Mesendoderm (in vitro differentiated cells): Measurements from ENCODE around the gene SIPA1L2.

Experiments used
- DNase-seq: peaks from one replicate; pipeline ENCODE4 v3.0.0; 2013
- H2AK5ac ChIP-seq: 2 replicates; pipeline ENCODE4 v1.6.1; 2013; ENCODE audit warnings: low read length, inconsistent platforms
- H2BK120ac ChIP-seq: 2 replicates; pipeline ENCODE4 v1.6.1; 2013; ENCODE audit warnings: low read depth, mild to moderate bottlenecking, low read length, moderate library complexity, mixed read lengths
- H2BK15ac ChIP-seq: replicated peaks from 2 replicates; pipeline ENCODE4 v1.6.1; 2013; ENCODE audit warnings: low read depth, mild to moderate bottlenecking, moderate library complexity
- H2BK5ac ChIP-seq: 2 replicates; pipeline ENCODE4 v1.6.1; 2013; ENCODE audit warnings: low read length, inconsistent platforms
- H3K18ac ChIP-seq: 2 replicates; pipeline ENCODE4 v1.6.1; 2013; ENCODE audit warnings: mild to moderate bottlenecking, low read length, mixed read lengths
- H3K23ac ChIP-seq: one replicate; pipeline ENCODE4 v1.6.1; 2013; ENCODE audit warnings: low read length
- H3K27ac ChIP-seq: 2 replicates; pipeline ENCODE4 v1.5.1; 2013; ENCODE audit warnings: low read depth, mild to moderate bottlenecking, inconsistent platforms, low read length, moderate library complexity
- H3K27me3 ChIP-seq: 2 replicates; pipeline ENCODE4 v1.6.1; 2013; ENCODE audit warnings: low read length, control low read depth, mild to moderate bottlenecking, inconsistent platforms; ENCODE audit not compliant: insufficient read depth, poor library complexity
- H3K36me3 ChIP-seq: 2 replicates; pipeline ENCODE4 v1.6.1; 2013; ENCODE audit warnings: low read length, inconsistent platforms; ENCODE audit not compliant: control insufficient read depth, insufficient read depth
- H3K4ac ChIP-seq: one replicate; pipeline ENCODE4 v1.6.1; 2013; ENCODE audit warnings: low read depth, mild to moderate bottlenecking, low read length, moderate library complexity
- H3K4me1 ChIP-seq: 2 replicates; pipeline ENCODE4 v1.6.1; 2013; ENCODE audit warnings: low read depth, low read length, inconsistent platforms; ENCODE audit not compliant: control insufficient read depth
- H3K4me2 ChIP-seq: 2 replicates; pipeline ENCODE4 v1.6.1; 2013; ENCODE audit warnings: low read length
- H3K4me3 ChIP-seq: 2 replicates; pipeline ENCODE4 v1.5.1; 2013; ENCODE audit warnings: mild to moderate bottlenecking, low read length
- H3K56ac ChIP-seq: one replicate; pipeline ENCODE4 v1.6.1; 2013; ENCODE audit warnings: low read length
- H3K79me1 ChIP-seq: 2 replicates; pipeline ENCODE4 v1.6.1; 2013; ENCODE audit warnings: low read length, inconsistent platforms
- H3K79me2 ChIP-seq: 2 replicates; pipeline ENCODE4 v1.6.1; 2013; ENCODE audit warnings: mild to moderate bottlenecking, low read length; ENCODE audit not compliant: control insufficient read depth, insufficient read depth
- H3K9ac ChIP-seq: 2 replicates; pipeline ENCODE4 v1.6.1; 2013; ENCODE audit warnings: low read length, inconsistent platforms
- H4K5ac ChIP-seq: one replicate; pipeline ENCODE4 v1.6.1; 2013; ENCODE audit warnings: low read length
- H4K8ac ChIP-seq: one replicate; pipeline ENCODE4 v1.6.1; 2013; ENCODE audit warnings: low read depth, mild to moderate bottlenecking, control low read depth, low read length, moderate library complexity
- WGBS: extraction: QIAGEN DNeasy Blood & Tissue Kit; methylation state at CpG from one replicate; pipeline ENCODE4 v1.1.7; 2013; ENCODE audit warnings: low lambda C conversion rate, missing lambda C conversion rate; ENCODE audit not compliant: insufficient coverage; ENCODE audit errors: extremely low coverage; 5-methylcytosine and 5-hydroxymethylcytosine counted together

SIPA1L2 gene

GRCh38 chr1:232662910-232663309, 33.0 kb upstream of the SIPA1L2 start:
- Histone ChIP-seq H3K23ac (no peak overlapping the region), H2AK5ac (no peak overlapping the region), H4K8ac (no peak overlapping the region), H3K27ac (no peak overlapping the region), H3K4me1 (no peaks in the 10 kb centered on the region), H2BK120ac (no peak overlapping the region), H3K56ac (no peak overlapping the region), H3K79me2 (no peaks in the 10 kb centered on the region), H2BK15ac (no peak overlapping the region), H2BK5ac (no peak overlapping the region), H3K4me3 (no peak overlapping the region), H3K9ac (no peak overlapping the region), H3K4ac (no peak overlapping the region), H3K27me3 (no peaks in the 10 kb centered on the region), H3K4me2 (no peak overlapping the region), H4K5ac (no peak overlapping the region), H3K36me3 (no peaks in the 10 kb centered on the region), H3K18ac (no peak overlapping the region), H3K79me1 (no peaks in the 10 kb centered on the region)
- no peak for DNase-seq
- WGBS = no CpG with 5 or more reads among the region's 7 CpGs

DNA sequence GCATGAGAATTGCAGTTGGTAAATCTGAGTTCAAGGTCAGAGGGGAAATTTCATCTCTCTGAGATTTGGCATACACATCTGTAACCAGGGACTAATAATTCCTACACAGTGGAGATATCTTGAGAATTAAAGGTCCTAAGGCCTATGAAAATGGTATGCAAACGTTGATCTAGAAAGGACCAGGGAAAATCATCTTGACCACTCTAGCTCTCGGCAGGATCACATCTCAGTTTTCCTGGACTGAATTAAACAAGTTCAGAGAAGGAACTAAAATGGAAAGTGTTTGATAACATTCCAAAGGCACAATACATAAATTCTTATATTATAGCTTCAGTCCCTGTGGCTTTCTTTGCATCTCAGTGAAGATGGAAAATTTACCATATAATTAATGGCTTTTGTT, 28.5 kb upstream of the SIPA1L2 start:
- H3K4ac ChIP-seq = no peak overlapping the region
- no peak overlapping the region for H3K4me3 ChIP-seq
- no CpG with 5 or more reads among the region's 2 CpGs for WGBS
- no peak overlapping the region for H3K23ac ChIP-seq
- H3K56ac ChIP-seq = no peak overlapping the region
- H2AK5ac ChIP-seq = no peak overlapping the region
- no peak overlapping the region for H2BK15ac ChIP-seq
- H3K9ac ChIP-seq = no peak overlapping the region
- H2BK5ac ChIP-seq = no peak overlapping the region
- H3K4me1 ChIP-seq = peaks cover 3% of the 10 kb centered on the region
- H2BK120ac ChIP-seq = no peak overlapping the region
- no peak overlapping the region for H4K8ac ChIP-seq
- no peak overlapping the region for H4K5ac ChIP-seq
- H3K4me2 ChIP-seq = no peak overlapping the region
- no peaks in the 10 kb centered on the region for H3K27me3 ChIP-seq
- H3K18ac ChIP-seq = no peak overlapping the region
- no peak overlapping the region for H3K27ac ChIP-seq
- no peak for DNase-seq
- no peaks in the 10 kb centered on the region for H3K79me2 ChIP-seq
- no peaks in the 10 kb centered on the region for H3K79me1 ChIP-seq
- H3K36me3 ChIP-seq = no peaks in the 10 kb centered on the region

DNA sequence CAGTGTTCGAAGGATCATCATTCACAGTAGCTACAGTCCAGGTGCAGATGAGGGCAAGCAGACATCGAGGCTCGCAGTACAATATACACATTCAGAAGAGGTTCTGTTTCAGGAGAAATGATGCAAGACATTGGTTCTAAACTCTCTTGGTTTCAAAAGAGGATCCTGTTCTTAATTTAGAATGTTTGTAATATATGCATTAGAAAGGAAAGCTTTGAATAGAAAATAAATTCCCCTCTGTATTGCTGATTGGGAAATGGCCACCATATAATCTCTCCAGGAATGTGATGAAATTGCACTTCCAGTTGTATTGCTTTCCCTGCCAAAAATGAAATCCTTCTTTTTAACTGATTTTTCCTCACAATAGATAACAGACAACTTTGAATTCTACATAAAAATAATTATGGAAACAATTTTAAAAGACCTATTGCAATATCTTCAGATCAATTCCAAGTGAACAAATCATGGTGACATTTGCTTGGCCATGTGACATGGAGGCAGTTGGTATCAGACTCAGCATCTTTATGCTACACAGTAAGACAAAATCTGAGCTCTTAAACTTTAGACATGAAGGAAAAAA, 27.6 kb upstream of the SIPA1L2 start:
- Histone ChIP-seq H3K36me3 (no peaks in the 10 kb centered on the region), H2AK5ac (no peak overlapping the region), H3K79me2 (no peaks in the 10 kb centered on the region), H2BK15ac (no peak overlapping the region), H2BK5ac (no peak overlapping the region), H3K4me3 (no peak overlapping the region), H4K5ac (no peak overlapping the region), H3K79me1 (no peaks in the 10 kb centered on the region), H4K8ac (no peak overlapping the region), H3K27ac (no peak overlapping the region), H3K4me2 (no peak overlapping the region), H3K4ac (no peak overlapping the region), H3K9ac (no peak overlapping the region), H3K23ac (no peak overlapping the region), H3K27me3 (no peaks in the 10 kb centered on the region), H2BK120ac (no peak overlapping the region), H3K18ac (no peak overlapping the region), H3K56ac (no peak overlapping the region), H3K4me1 (peaks cover 3% of the 10 kb centered on the region)
- no peak for DNase-seq
- no CpG with 5 or more reads among the region's 3 CpGs for WGBS

GRCh38 chr1:232655746-232656085, 25.8 kb upstream of the SIPA1L2 start:
- no peak overlapping the region for H3K27ac ChIP-seq
- no peaks in the 10 kb centered on the region for H3K27me3 ChIP-seq
- H4K8ac ChIP-seq = no peak overlapping the region

DNA sequence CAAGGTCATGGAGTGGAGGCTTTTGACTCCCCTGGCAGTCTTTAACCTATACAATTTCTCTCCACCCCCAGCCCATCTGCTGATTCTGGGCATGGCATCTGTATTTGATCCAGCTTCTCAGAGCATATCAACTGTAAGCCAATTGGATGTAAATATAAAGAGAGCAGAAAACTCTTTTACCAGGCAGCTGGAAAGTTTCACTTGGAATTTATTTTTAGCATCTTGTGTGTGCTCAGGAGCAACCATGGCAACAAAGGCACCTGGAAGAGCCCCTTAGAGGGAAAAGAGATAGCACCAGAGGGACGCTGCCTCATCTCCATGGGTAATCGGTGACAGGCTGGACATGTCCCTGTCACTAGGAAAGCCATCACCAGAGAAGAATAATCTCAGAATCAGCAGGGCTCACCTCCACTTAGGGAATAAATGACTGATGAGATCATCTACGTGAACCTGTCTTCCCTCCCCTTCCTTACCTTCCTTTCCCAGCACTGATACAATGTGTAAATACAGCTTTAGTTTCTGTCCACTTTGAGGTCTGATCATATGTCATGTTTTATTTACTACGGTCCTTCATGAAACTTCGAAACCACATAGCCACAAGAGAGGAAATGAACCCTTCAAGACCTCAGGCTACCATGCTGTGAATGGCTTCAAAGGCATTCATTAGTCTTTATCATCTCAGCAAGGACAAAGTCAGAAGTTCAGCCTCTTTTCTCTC, 25.3 kb upstream of the SIPA1L2 start:
- peak; percentile 47 for DNase-seq
- no CpG with 5 or more reads among the region's 5 CpGs for whole genome bisulfite sequencing
- H3K56ac ChIP-seq = no peak overlapping the region

More at GRCh38 chr1:232655746-232656085, 25.8 kb upstream of the SIPA1L2 start:
- no peak overlapping the region for H2BK15ac ChIP-seq
- H3K4me1 ChIP-seq = peaks cover 3% of the 10 kb centered on the region
- no peaks in the 10 kb centered on the region for H3K79me2 ChIP-seq
- no peak overlapping the region for H2BK5ac ChIP-seq
- no peaks in the 10 kb centered on the region for H3K36me3 ChIP-seq
- H2BK120ac ChIP-seq = no peak overlapping the region
- no peak overlapping the region for H3K18ac ChIP-seq
- H2AK5ac ChIP-seq = no peak overlapping the region
- H3K23ac ChIP-seq = no peak overlapping the region
- no peak overlapping the region for H4K5ac ChIP-seq
- H3K56ac ChIP-seq = no peak overlapping the region
- no peak overlapping the region for H3K9ac ChIP-seq
- H3K4me3 ChIP-seq = no peak overlapping the region
- no peaks in the 10 kb centered on the region for H3K79me1 ChIP-seq
- no peak overlapping the region for H3K4ac ChIP-seq
- no peak for DNase-seq
- no peak overlapping the region for H3K4me2 ChIP-seq
- no CpG with 5 or more reads among the region's 4 CpGs for WGBS

GRCh38 chr1:232653789-232654188, 23.9 kb upstream of the SIPA1L2 start:
- no peak overlapping the region for H3K23ac ChIP-seq
- H4K8ac ChIP-seq = no peak overlapping the region
- H3K36me3 ChIP-seq = no peaks in the 10 kb centered on the region
- H2BK15ac ChIP-seq = no peak overlapping the region
- H3K79me2 ChIP-seq = no peaks in the 10 kb centered on the region
- no peak overlapping the region for H3K4me2 ChIP-seq
- no peaks in the 10 kb centered on the region for H3K79me1 ChIP-seq
- DNase-seq = no peak
- no CpG with 5 or more reads among the region's 3 CpGs for WGBS
- H4K5ac ChIP-seq = no peak overlapping the region
- peaks cover 3% of the 10 kb centered on the region for H3K4me1 ChIP-seq
- no peak overlapping the region for H2AK5ac ChIP-seq
- no peak overlapping the region for H3K9ac ChIP-seq
- no peaks in the 10 kb centered on the region for H3K27me3 ChIP-seq
- H3K18ac ChIP-seq = no peak overlapping the region
- no peak overlapping the region for H3K4ac ChIP-seq
- H3K4me3 ChIP-seq = no peak overlapping the region
- H2BK5ac ChIP-seq = no peak overlapping the region
- H3K27ac ChIP-seq = no peak overlapping the region
- no peak overlapping the region for H3K56ac ChIP-seq
- no peak overlapping the region for H2BK120ac ChIP-seq

More for the DNA sequence above, 25.3 kb upstream of the SIPA1L2 start:
- Histone ChIP-seq H3K23ac (no peak overlapping the region), H3K4me2 (no peak overlapping the region), H4K8ac (no peak overlapping the region), H3K36me3 (no peaks in the 10 kb centered on the region), H3K4me3 (no peak overlapping the region), H3K4me1 (peaks cover 3% of the 10 kb centered on the region), H2AK5ac (no peak overlapping the region), H3K4ac (no peak overlapping the region), H2BK120ac (no peak overlapping the region), H2BK15ac (no peak overlapping the region), H2BK5ac (no peak overlapping the region), H3K9ac (no peak overlapping the region), H4K5ac (no peak overlapping the region), H3K18ac (no peak overlapping the region), H3K27me3 (no peaks in the 10 kb centered on the region), H3K79me1 (no peaks in the 10 kb centered on the region), H3K27ac (no peak overlapping the region), H3K79me2 (no peaks in the 10 kb centered on the region)
